Uterus (tissue), 2 donors: ENCODE data around the gene DOC2B.

Experiments
- POLR2A ChIP-seq, 2 donors: fragments of 450-650 bp; IDR thresholded peaks; one replicate each; pipeline ENCODE4 v1.6.1; 2016; ENCODE audit warnings: antibody characterized with exemption in 2 of 2, mild to moderate bottlenecking in 1 of 2, moderate library complexity in 1 of 2
- TF ChIP-seq, protein P1 (sequence below), 4 experiments: fragments of 200-600 bp in 2 of 4; fragments of 450-650 bp in 2 of 4; sonication (generic) in 2 of 4; IDR thresholded peaks; one replicate each; pipeline ENCODE4 v1.5.1; 2016 to 2019; ENCODE audit warnings: antibody characterized with exemption in 4 of 4, mild to moderate bottlenecking in 2 of 4, moderate library complexity in 1 of 4

- TF ChIP-seq, protein P1, sequence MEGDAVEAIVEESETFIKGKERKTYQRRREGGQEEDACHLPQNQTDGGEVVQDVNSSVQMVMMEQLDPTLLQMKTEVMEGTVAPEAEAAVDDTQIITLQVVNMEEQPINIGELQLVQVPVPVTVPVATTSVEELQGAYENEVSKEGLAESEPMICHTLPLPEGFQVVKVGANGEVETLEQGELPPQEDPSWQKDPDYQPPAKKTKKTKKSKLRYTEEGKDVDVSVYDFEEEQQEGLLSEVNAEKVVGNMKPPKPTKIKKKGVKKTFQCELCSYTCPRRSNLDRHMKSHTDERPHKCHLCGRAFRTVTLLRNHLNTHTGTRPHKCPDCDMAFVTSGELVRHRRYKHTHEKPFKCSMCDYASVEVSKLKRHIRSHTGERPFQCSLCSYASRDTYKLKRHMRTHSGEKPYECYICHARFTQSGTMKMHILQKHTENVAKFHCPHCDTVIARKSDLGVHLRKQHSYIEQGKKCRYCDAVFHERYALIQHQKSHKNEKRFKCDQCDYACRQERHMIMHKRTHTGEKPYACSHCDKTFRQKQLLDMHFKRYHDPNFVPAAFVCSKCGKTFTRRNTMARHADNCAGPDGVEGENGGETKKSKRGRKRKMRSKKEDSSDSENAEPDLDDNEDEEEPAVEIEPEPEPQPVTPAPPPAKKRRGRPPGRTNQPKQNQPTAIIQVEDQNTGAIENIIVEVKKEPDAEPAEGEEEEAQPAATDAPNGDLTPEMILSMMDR (IDR thresholded peaks at IDR 0.05): no peak
- no peak for TF ChIP-seq POLR2A (IDR thresholded peaks at IDR 0.05)
These were observed 46.6 kb upstream of the DOC2B start for GRCh38 chr17:227946-228615.
